Osteocyte (in vitro differentiated cells): ENCODE results near the gene ENAH. TPM values are rescaled to one million over a fixed set of nuclear protein-coding genes. Genes with fewer than 3 reads are reported as not detected.

Source experiments
- DNase-seq: peaks from one replicate; pipeline ENCODE4 v3.0.0; 2021; ENCODE audit warnings: mixed read lengths; ENCODE audit not compliant: unreplicated experiment; ENCODE audit errors: extremely low spot score
- H3K27ac Mint-ChIP-seq: one replicate; pipeline ENCODE4 v1.8.0; 2021; ENCODE audit warnings: mild to moderate bottlenecking, mixed read lengths; ENCODE audit not compliant: unreplicated experiment
- H3K27me3 Mint-ChIP-seq: one replicate; pipeline ENCODE4 v1.8.0; 2021; ENCODE audit warnings: mixed read lengths; ENCODE audit not compliant: unreplicated experiment
- H3K36me3 Mint-ChIP-seq: one replicate; pipeline ENCODE4 v1.8.0; 2021; ENCODE audit warnings: mixed read lengths; ENCODE audit not compliant: unreplicated experiment
- H3K4me1 Mint-ChIP-seq: one replicate; pipeline ENCODE4 v1.8.0; 2021; ENCODE audit warnings: mixed read lengths; ENCODE audit not compliant: unreplicated experiment
- H3K4me3 Mint-ChIP-seq: one replicate; pipeline ENCODE4 v1.8.0; 2021; ENCODE audit warnings: mild to moderate bottlenecking, moderate library complexity, mixed read lengths; ENCODE audit not compliant: unreplicated experiment
- H3K9me3 Mint-ChIP-seq: one replicate; pipeline ENCODE4 v1.8.0; 2021; ENCODE audit warnings: mixed read lengths; ENCODE audit not compliant: unreplicated experiment
- CTCF ChIP-seq: fragments of 200-600 bp; sonication (generic); IDR thresholded peaks from 2 replicates; pipeline ENCODE4 v1.5.0; 2021; ENCODE audit warnings: antibody characterized with exemption, mild to moderate bottlenecking, moderate library complexity
- total RNA-seq: library from RNA; stranded (reverse); gene quantifications from 2 replicates; pipeline ENCODE4 v1.2.1, GENCODE V29; 2021

Gene ENAH
- total RNA-seq, 1 donor from 2014 or later, result 232 TPM

- Mint-ChIP-seq H3K9me3 (no peaks in the 10 kb centered on the region), H3K27me3 (no peaks in the 10 kb centered on the region), H3K27ac (no peak overlapping the region), H3K36me3 (peaks cover 40% of the 10 kb centered on the region), H3K4me3 (no peak overlapping the region), H3K4me1 (peaks cover 5% of the 10 kb centered on the region)
- DNase-seq, result no peak
- TF ChIP-seq CTCF, result no peak
Measured at GRCh38 chr1:225493591-225494246, 159.2 kb downstream of the ENAH start.

- Mint-ChIP-seq H3K27ac (no peak overlapping the region), H3K9me3 (no peaks in the 10 kb centered on the region), H3K36me3 (peaks cover 22% of the 10 kb centered on the region), H3K27me3 (no peaks in the 10 kb centered on the region), H3K4me1 (peaks cover 2% of the 10 kb centered on the region), H3K4me3 (no peak overlapping the region)
- no peak for TF ChIP-seq CTCF
- DNase-seq, result no peak
Measured at GRCh38 chr1:225488676-225489075, 164.2 kb downstream of the ENAH start.

GRCh38 chr1:225486856-225487255 lies 166.1 kb downstream of the ENAH start:
- no peak for DNase-seq
- H3K9me3 Mint-ChIP-seq, result no peaks in the 10 kb centered on the region

GRCh38 chr1:225485991-225486530 lies 166.9 kb downstream of the ENAH start:
- no peak for TF ChIP-seq CTCF
- H3K27ac Mint-ChIP-seq, result no peak overlapping the region

More at GRCh38 chr1:225486856-225487255, 166.1 kb downstream of the ENAH start:
- Mint-ChIP-seq H3K4me3 (no peak overlapping the region), H3K27me3 (no peaks in the 10 kb centered on the region), H3K27ac (no peak overlapping the region), H3K36me3 (peaks cover 13% of the 10 kb centered on the region), H3K4me1 (peaks cover 11% of the 10 kb centered on the region)
- TF ChIP-seq CTCF, result no peak

GRCh38 chr1:225485226-225485625 lies 167.7 kb downstream of the ENAH start:
- Mint-ChIP-seq H3K27ac (no peak overlapping the region), H3K4me3 (no peak overlapping the region), H3K36me3 (peaks cover 13% of the 10 kb centered on the region), H3K9me3 (no peaks in the 10 kb centered on the region), H3K4me1 (peaks cover 14% of the 10 kb centered on the region), H3K27me3 (no peaks in the 10 kb centered on the region)
- no peak for DNase-seq
- no peak for TF ChIP-seq CTCF

More at GRCh38 chr1:225485991-225486530, 166.9 kb downstream of the ENAH start:
- Mint-ChIP-seq H3K36me3 (peaks cover 13% of the 10 kb centered on the region), H3K27me3 (no peaks in the 10 kb centered on the region), H3K4me3 (no peak overlapping the region), H3K4me1 (peaks cover 14% of the 10 kb centered on the region), H3K9me3 (no peaks in the 10 kb centered on the region)
- DNase-seq, result no peak
